NT2/D1 (cell line): ENCODE data around the gene C2orf80.
"Not testable (repeated sequence)": the region's sequence is repeated elsewhere in the genome, so short reads cannot be mapped to it uniquely, and the experiment has no call there.

Experiments used
- DNase-seq: peaks from one replicate; pipeline ENCODE4 v3.0.0-alpha.2; 2011; ENCODE audit warnings: low read depth, low spot score
- H3K27me3 ChIP-seq: 2 replicates; pipeline ENCODE4 v1.6.0; 2011; ENCODE audit warnings: mild to moderate bottlenecking; ENCODE audit not compliant: insufficient read length, insufficient read depth
- H3K36me3 ChIP-seq: 2 replicates; pipeline ENCODE4 v1.6.1; 2011; ENCODE audit warnings: mild to moderate bottlenecking, low read length, mixed read lengths; ENCODE audit not compliant: insufficient read depth, insufficient read length
- H3K4me1 ChIP-seq: 2 replicates; pipeline ENCODE4 v1.5.1; 2011; ENCODE audit not compliant: insufficient read depth, insufficient read length
- H3K4me3 ChIP-seq: 2 replicates; pipeline ENCODE4 v1.5.1; 2011; ENCODE audit warnings: low read depth; ENCODE audit not compliant: insufficient read length
- H3K9ac ChIP-seq: 2 replicates; pipeline ENCODE4 v1.6.0; 2011; ENCODE audit warnings: low read depth; ENCODE audit not compliant: insufficient read length
- H3K9me3 ChIP-seq: 2 replicates; pipeline ENCODE4 v1.5.1; 2011; ENCODE audit warnings: mild to moderate bottlenecking, low read length; ENCODE audit not compliant: insufficient read depth
- SUZ12 ChIP-seq: IDR thresholded peaks from 2 replicates; pipeline ENCODE4 v1.6.1; 2011; ENCODE audit not compliant: insufficient read length, insufficient read depth; ENCODE audit errors: extremely low read depth
- YY1 ChIP-seq: IDR thresholded peaks from 2 replicates; pipeline ENCODE4 v1.6.1; 2011; ENCODE audit not compliant: insufficient read length, insufficient read depth
- ZNF274 ChIP-seq: IDR thresholded peaks from 2 replicates; pipeline ENCODE4 v1.6.1; 2011; ENCODE audit warnings: mild to moderate bottlenecking, low read depth, low read length

Gene C2orf80

GRCh38 chr2:208129744-208130711 lies 59.8 kb downstream of the C2orf80 start, which contains the start of gene CRYGC:
CRYGC (minus strand) TSS chr2:208129828; CDS start chr2:208129792, 36 bp downstream.
- no peak for TF ChIP-seq SUZ12
- TF ChIP-seq YY1 = no peak
- TF ChIP-seq ZNF274 = no peak
- no peak for DNase-seq
- Histone ChIP-seq H3K27me3 (no peaks in the 10 kb centered on the region), H3K4me1 (no peaks in the 10 kb centered on the region), H3K9me3 (no peaks in the 10 kb centered on the region; the same call in 1 of the 2 replicates), H3K36me3 (no peaks in the 10 kb centered on the region), H3K4me3 (no peak within 1 kb of the TSS), H3K9ac (no peak within 1 kb of the TSS)

GRCh38 chr2:208128136-208128535 lies 61.7 kb downstream of the C2orf80 start:
- no peaks in the 10 kb centered on the region for H3K4me1 ChIP-seq
- no peak overlapping the region for H3K9ac ChIP-seq
- H3K4me3 ChIP-seq = no peak overlapping the region
- no peak for DNase-seq
- H3K27me3 ChIP-seq = no peaks in the 10 kb centered on the region
- no peaks in the 10 kb centered on the region for H3K36me3 ChIP-seq
- TF ChIP-seq SUZ12 (no peak), ZNF274 (no peak), YY1 (no peak)
- H3K9me3 ChIP-seq = no peaks in the 10 kb centered on the region; the same call in 1 of the 2 replicates

GRCh38 chr2:208127090-208127489 lies 62.7 kb downstream of the C2orf80 start:
- H3K27me3 ChIP-seq = no peaks in the 10 kb centered on the region
- TF ChIP-seq SUZ12 = no peak

GRCh38 chr2:208125251-208125650 lies 64.6 kb downstream of the C2orf80 start:
- DNase-seq = no peak
- no peak for TF ChIP-seq YY1
- TF ChIP-seq ZNF274 = no peak
- TF ChIP-seq SUZ12 = no peak
- Histone ChIP-seq H3K36me3 (no peaks in the 10 kb centered on the region), H3K27me3 (no peaks in the 10 kb centered on the region), H3K9me3 (no peaks in the 10 kb centered on the region; the same call in 1 of the 2 replicates), H3K4me3 (no peak overlapping the region), H3K9ac (no peak overlapping the region), H3K4me1 (no peaks in the 10 kb centered on the region)

More at GRCh38 chr2:208127090-208127489, 62.7 kb downstream of the C2orf80 start:
- Histone ChIP-seq H3K9me3 (no peaks in the 10 kb centered on the region; the same call in 1 of the 2 replicates), H3K9ac (no peak overlapping the region), H3K36me3 (no peaks in the 10 kb centered on the region), H3K4me1 (no peaks in the 10 kb centered on the region), H3K4me3 (no peak overlapping the region)
- no peak for DNase-seq

GRCh38 chr2:208124013-208124715 lies 65.7 kb downstream of the C2orf80 start, which contains the start of gene CRYGD:
CRYGD (minus strand) TSS chr2:208124524; CDS start chr2:208124473, 51 bp downstream.
- not testable (repeated sequence) for H3K27me3 ChIP-seq, H3K4me3 ChIP-seq, DNase-seq, H3K9me3 ChIP-seq, H3K36me3 ChIP-seq, H3K9ac ChIP-seq, H3K4me1 ChIP-seq

GRCh38 chr2:208122248-208122647 lies 67.6 kb downstream of the C2orf80 start:
- DNase-seq = no peak
- no peak for TF ChIP-seq YY1
- no peak for TF ChIP-seq SUZ12
- TF ChIP-seq ZNF274 = no peak
- H3K9me3 ChIP-seq = no peaks in the 10 kb centered on the region; the same call in 1 of the 2 replicates

GRCh38 chr2:208118918-208119317 lies 70.9 kb downstream of the C2orf80 start:
- no peaks in the 10 kb centered on the region for H3K4me1 ChIP-seq
- H3K9ac ChIP-seq = no peak overlapping the region
- no peak overlapping the region for H3K4me3 ChIP-seq
- no peaks in the 10 kb centered on the region for H3K9me3 ChIP-seq
- no peak for TF ChIP-seq ZNF274
- no peak for TF ChIP-seq SUZ12
- no peak for TF ChIP-seq YY1
- H3K36me3 ChIP-seq = no peaks in the 10 kb centered on the region
- no peaks in the 10 kb centered on the region for H3K27me3 ChIP-seq
- DNase-seq = no peak

More at GRCh38 chr2:208122248-208122647, 67.6 kb downstream of the C2orf80 start:
- no peaks in the 10 kb centered on the region for H3K4me1 ChIP-seq
- H3K36me3 ChIP-seq = no peaks in the 10 kb centered on the region
- no peak overlapping the region for H3K9ac ChIP-seq
- no peaks in the 10 kb centered on the region for H3K27me3 ChIP-seq
- no peak overlapping the region for H3K4me3 ChIP-seq

GRCh38 chr2:208117390-208117789 lies 72.4 kb downstream of the C2orf80 start:
- not testable (repeated sequence) for DNase-seq, H3K27me3 ChIP-seq, H3K4me3 ChIP-seq, H3K9me3 ChIP-seq, H3K36me3 ChIP-seq, H3K9ac ChIP-seq, H3K4me1 ChIP-seq
